GM19395 (cell line): Measurements from ENCODE around the gene LPCAT2.
"Not testable (repeated sequence)": the region's sequence is repeated elsewhere in the genome, so short reads cannot be mapped to it uniquely, and the experiment has no call there.

Source experiments
- ATAC-seq: cut with Tn5 transposase; IDR thresholded peaks from one replicate; pipeline ENCODE4 v1.9.1; 2021; ENCODE audit warnings: mild to moderate bottlenecking, moderate library complexity; ENCODE audit not compliant: unreplicated experiment

LPCAT2 gene

GRCh38 chr16:55588799-55589198 is 79.9 kb downstream of the LPCAT2 start:
- ATAC-seq = no peak

GRCh38 chr16:55592306-55592705 is 83.4 kb downstream of the LPCAT2 start:
- ATAC-seq = no peak

GRCh38 chr16:55597928-55598327 is 89.1 kb downstream of the LPCAT2 start:
- no peak for ATAC-seq

- no peak for ATAC-seq
These were observed 97.0 kb downstream of the LPCAT2 start for GRCh38 chr16:55605754-55606336.

- ATAC-seq = no peak
These were observed 104.9 kb downstream of the LPCAT2 start for GRCh38 chr16:55613613-55614335.

GRCh38 chr16:55615071-55615470 is 106.2 kb downstream of the LPCAT2 start:
- ATAC-seq = no peak

GRCh38 chr16:55615670-55616069 is 106.8 kb downstream of the LPCAT2 start:
- ATAC-seq = not testable (repeated sequence)

GRCh38 chr16:55621771-55622170 is 112.9 kb downstream of the LPCAT2 start:
- ATAC-seq = no peak

GRCh38 chr16:55622272-55622671 is 113.4 kb downstream of the LPCAT2 start:
- no peak for ATAC-seq

- no peak for ATAC-seq
These were observed 114.2 kb downstream of the LPCAT2 start for GRCh38 chr16:55622930-55623561.

GRCh38 chr16:55623640-55624039 is 114.8 kb downstream of the LPCAT2 start:
- ATAC-seq = no peak

- ATAC-seq = no peak
These were observed 115.8 kb downstream of the LPCAT2 start for GRCh38 chr16:55624696-55625095.

- ATAC-seq = no peak
These were observed 117.0 kb downstream of the LPCAT2 start for GRCh38 chr16:55625843-55626242.

- no peak for ATAC-seq
These were observed 119.6 kb downstream of the LPCAT2 start for GRCh38 chr16:55628306-55628968.

GRCh38 chr16:55630774-55631173 is 121.9 kb downstream of the LPCAT2 start:
- ATAC-seq = no peak

GRCh38 chr16:55632259-55632658 is 123.4 kb downstream of the LPCAT2 start:
- no peak for ATAC-seq

GRCh38 chr16:55634193-55634592 is 125.3 kb downstream of the LPCAT2 start:
- no peak for ATAC-seq
